ENCODE results near the gene PFKFB3. TPM values are rescaled to one million over a fixed set of nuclear protein-coding genes. Genes with fewer than 3 reads are reported as not detected.

The PFKFB3 gene
- polyA plus RNA-seq, 3 donors = 12.2 to 101 (median 15.8) TPM

GRCh38 chr10:6167456-6167855, 35.3 kb upstream of the PFKFB3 start:
- no peak overlapping the region for H3K4me3 Mint-ChIP-seq

GRCh38 chr10:6168084-6168483, 34.6 kb upstream of the PFKFB3 start:
- Mint-ChIP-seq H3K27ac (peak overlapping the region in 3 of 7 donors; percentile 38 to 67 (median 46)), H3K4me3 (no peak overlapping the region), H3K9me3 (no peaks in the 10 kb centered on the region), H3K27me3 (ENCODE audit: low read depth in 3 of 3) (peaks cover 0 to 3% (median 1%) of the 10 kb centered on the region in 3 donors), H3K4me1 (peaks cover 68% of the 10 kb centered on the region), H3K36me3 (peaks cover 34 to 45% of the 10 kb centered on the region in 2 donors)
- no peaks in the 10 kb centered on the region for H3K27me3 ChIP-seq (ENCODE audit: control insufficient read depth in 2 of 2, insufficient read depth in 2 of 2, low read length in 2 of 2)
- H3K4me3 ChIP-seq (replicated peaks in 1 of 3; ENCODE audit: low read depth in 2 of 3, low read length in 3 of 3) = no peak overlapping the region
- H4K20me1 ChIP-seq (ENCODE audit: insufficient read depth, low read length) = peaks cover 56% of the 10 kb centered on the region
- peaks cover 39 to 49% of the 10 kb centered on the region in 2 donors for H3K4me1 ChIP-seq (ENCODE audit: control insufficient read depth in 1 of 2, insufficient read depth in 2 of 2, low read length in 2 of 2)
- peaks cover 93% of the 10 kb centered on the region for H3K79me2 ChIP-seq (ENCODE audit: insufficient read depth, low read length)
- WGBS (ENCODE audit: insufficient coverage) = 96% methylated on average over 2 of the region's 3 CpGs
- no peaks in the 10 kb centered on the region for H3K9me3 ChIP-seq (replicated peaks in 1 of 2; ENCODE audit: control insufficient read depth in 1 of 2, insufficient read depth in 1 of 2, low read length in 2 of 2)
- H3K9ac ChIP-seq (ENCODE audit: insufficient read depth, low read length, poor library complexity, severe bottlenecking) = no peak overlapping the region
- H3K36me3 ChIP-seq (replicated peaks in 1 of 2; ENCODE audit: control insufficient read depth in 1 of 2, insufficient read depth in 2 of 2, low read length in 2 of 2) = peaks cover 8 to 16% of the 10 kb centered on the region in 2 donors
- no peak for TF ChIP-seq CTCF (IDR thresholded peaks at IDR 0.05)
- peak overlapping the region in 1 of 2 donors; percentile 11 for H3K27ac ChIP-seq (ENCODE audit: low read depth in 1 of 2, low read length in 2 of 2)
- H3K4me2 ChIP-seq (replicated peaks; ENCODE audit: extremely low read depth, low read length, poor library complexity, severe bottlenecking) = no peak overlapping the region
- no peak overlapping the region for H2AFZ ChIP-seq (ENCODE audit: insufficient read depth, low read depth, low read length, poor library complexity, severe bottlenecking)
- no peak for DNase-seq
- intact Hi-C loops (cut with micrococcal nuclease) = loop anchor here in 1 of 2 donors (5.0 kb wide), 1 partner anchor 34 kb away; the partner anchor contains the start of gene PFKFB3

More at GRCh38 chr10:6167456-6167855, 35.3 kb upstream of the PFKFB3 start:
- Histone ChIP-seq H4K20me1 (ENCODE audit: insufficient read depth, low read length) (peaks cover 50% of the 10 kb centered on the region), H3K9ac (ENCODE audit: insufficient read depth, low read length, poor library complexity, severe bottlenecking) (no peak overlapping the region), H3K27ac (ENCODE audit: low read depth in 1 of 2, low read length in 2 of 2) (peak overlapping the region in 1 of 2 donors; percentile 11), H3K27me3 (ENCODE audit: control insufficient read depth in 2 of 2, insufficient read depth in 2 of 2, low read length in 2 of 2) (no peaks in the 10 kb centered on the region), H3K9me3 (replicated peaks in 1 of 2; ENCODE audit: control insufficient read depth in 1 of 2, insufficient read depth in 1 of 2, low read length in 2 of 2) (no peaks in the 10 kb centered on the region), H3K4me2 (replicated peaks; ENCODE audit: extremely low read depth, low read length, poor library complexity, severe bottlenecking) (no peak overlapping the region), H2AFZ (ENCODE audit: insufficient read depth, low read depth, low read length, poor library complexity, severe bottlenecking) (no peak overlapping the region), H3K79me2 (ENCODE audit: insufficient read depth, low read length) (peaks cover 93% of the 10 kb centered on the region), H3K4me3 (replicated peaks in 1 of 3; ENCODE audit: low read depth in 2 of 3, low read length in 3 of 3) (no peak overlapping the region), H3K36me3 (replicated peaks in 1 of 2; ENCODE audit: control insufficient read depth in 1 of 2, insufficient read depth in 2 of 2, low read length in 2 of 2) (peaks cover 8 to 12% of the 10 kb centered on the region in 2 donors), H3K4me1 (ENCODE audit: control insufficient read depth in 1 of 2, insufficient read depth in 2 of 2, low read length in 2 of 2) (peaks cover 40 to 49% of the 10 kb centered on the region in 2 donors)
- WGBS (ENCODE audit: insufficient coverage) = 100% methylated on average over 1 of the region's 2 CpGs
- Mint-ChIP-seq H3K36me3 (peaks cover 28 to 39% of the 10 kb centered on the region in 2 donors), H3K4me1 (peaks cover 68% of the 10 kb centered on the region), H3K27ac (peak overlapping the region in 4 of 7 donors; percentile 46 to 75 (median 56)), H3K9me3 (no peaks in the 10 kb centered on the region), H3K27me3 (ENCODE audit: low read depth in 3 of 3) (peaks cover 0 to 1% (median 0%) of the 10 kb centered on the region in 3 donors)
- no peak for TF ChIP-seq CTCF (IDR thresholded peaks at IDR 0.05)
- no peak for DNase-seq
- intact Hi-C loops (cut with micrococcal nuclease) = loop anchor here in 1 of 2 donors (5.0 kb wide), 1 partner anchor 35 kb away; the partner anchor contains the start of gene PFKFB3
